ENCODE measurements around the gene CTAG1B.
"Not testable (repeated sequence)": the region's sequence is repeated elsewhere in the genome, so short reads cannot be mapped to it uniquely, and the experiment has no call there.

Gene CTAG1B

GRCh38 chrX:154582994-154583393 is 36.1 kb downstream of the CTAG1B start:
- DNase-seq = not testable (repeated sequence)

- not testable (repeated sequence) for DNase-seq
Measured at GRCh38 chrX:154575076-154575475, 44.0 kb downstream of the CTAG1B start.

GRCh38 chrX:154573061-154573460 is 46.0 kb downstream of the CTAG1B start:
- DNase-seq = not testable (repeated sequence)

GRCh38 chrX:154570361-154570760 is 48.7 kb downstream of the CTAG1B start:
- DNase-seq = not testable (repeated sequence)
